ENCODE results near the gene POU2F3.
"Not testable (repeated sequence)": the region's sequence is repeated elsewhere in the genome, so short reads cannot be mapped to it uniquely, and the experiment has no call there.

POU2F3 gene

DNA sequence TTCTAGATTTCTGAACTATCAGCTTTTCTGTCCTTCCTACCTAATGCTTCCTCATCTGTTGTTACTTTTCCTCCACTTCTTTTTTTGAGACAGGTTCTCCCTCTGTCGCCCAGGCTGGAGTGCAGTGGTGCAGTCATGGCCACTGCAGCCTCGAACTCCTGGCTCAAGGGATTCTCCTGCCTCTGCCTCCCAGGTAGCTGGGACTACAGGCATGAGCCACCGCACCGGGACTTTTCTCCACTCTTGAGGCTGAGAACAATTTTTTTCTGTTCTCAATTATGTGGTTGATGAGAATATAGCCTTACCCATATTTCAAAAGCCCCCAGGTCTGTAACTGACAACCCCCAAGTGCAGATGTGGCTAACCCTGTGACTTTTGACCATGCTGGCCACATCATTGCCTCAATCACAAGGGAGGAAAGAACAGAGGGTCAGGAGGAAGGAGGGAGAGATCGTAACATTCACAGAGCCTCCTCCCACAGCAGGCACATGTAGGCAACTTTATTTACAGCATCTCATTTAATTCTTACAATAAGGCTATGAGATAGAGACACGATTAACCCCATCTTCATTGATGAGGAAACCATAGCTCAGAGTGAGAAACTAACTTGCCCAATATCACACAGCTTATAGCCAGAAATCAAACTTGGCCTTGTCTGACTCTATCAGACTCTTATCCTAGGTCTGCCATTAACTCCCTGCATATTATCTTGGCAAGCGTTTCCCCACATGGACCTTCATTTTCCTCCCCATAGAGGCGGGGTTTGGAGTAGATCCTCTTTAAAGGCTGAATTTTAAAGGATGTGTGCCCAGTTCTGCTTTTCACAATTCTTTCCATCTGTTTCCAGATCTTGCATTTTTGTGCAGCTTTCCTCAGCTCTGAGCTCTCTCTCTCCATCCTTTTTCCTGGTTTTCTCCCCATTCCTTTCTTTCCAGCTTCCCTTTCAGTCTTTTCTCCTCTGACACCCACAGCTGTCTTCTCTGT is 9.6 kb downstream of the POU2F3 start:
- DNase-seq (ENCODE audit: low read depth in 1 of 2, low spot score in 1 of 2): no peak

DNA sequence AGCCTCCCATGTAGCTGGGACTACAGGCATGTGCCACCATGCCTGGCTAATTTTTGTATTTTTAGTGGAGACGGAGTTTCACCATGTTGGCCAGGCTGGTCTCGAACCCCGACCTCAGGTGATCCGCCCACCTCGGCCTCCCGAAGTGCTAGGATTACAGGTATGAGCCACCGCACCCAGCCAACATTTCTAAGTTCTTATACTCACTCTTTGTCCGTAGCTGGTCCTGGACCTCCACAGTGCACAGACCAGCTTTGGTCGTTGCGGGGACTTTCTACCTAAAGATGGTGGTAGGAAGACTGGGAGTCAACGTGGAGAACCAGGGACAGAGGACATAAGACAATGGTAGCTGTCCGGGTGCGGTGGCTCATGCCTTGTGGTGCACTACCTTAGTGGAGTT is 13.4 kb downstream of the POU2F3 start:
- DNase-seq (ENCODE audit: low read depth in 1 of 2, low spot score in 1 of 2): not testable (repeated sequence)

DNA sequence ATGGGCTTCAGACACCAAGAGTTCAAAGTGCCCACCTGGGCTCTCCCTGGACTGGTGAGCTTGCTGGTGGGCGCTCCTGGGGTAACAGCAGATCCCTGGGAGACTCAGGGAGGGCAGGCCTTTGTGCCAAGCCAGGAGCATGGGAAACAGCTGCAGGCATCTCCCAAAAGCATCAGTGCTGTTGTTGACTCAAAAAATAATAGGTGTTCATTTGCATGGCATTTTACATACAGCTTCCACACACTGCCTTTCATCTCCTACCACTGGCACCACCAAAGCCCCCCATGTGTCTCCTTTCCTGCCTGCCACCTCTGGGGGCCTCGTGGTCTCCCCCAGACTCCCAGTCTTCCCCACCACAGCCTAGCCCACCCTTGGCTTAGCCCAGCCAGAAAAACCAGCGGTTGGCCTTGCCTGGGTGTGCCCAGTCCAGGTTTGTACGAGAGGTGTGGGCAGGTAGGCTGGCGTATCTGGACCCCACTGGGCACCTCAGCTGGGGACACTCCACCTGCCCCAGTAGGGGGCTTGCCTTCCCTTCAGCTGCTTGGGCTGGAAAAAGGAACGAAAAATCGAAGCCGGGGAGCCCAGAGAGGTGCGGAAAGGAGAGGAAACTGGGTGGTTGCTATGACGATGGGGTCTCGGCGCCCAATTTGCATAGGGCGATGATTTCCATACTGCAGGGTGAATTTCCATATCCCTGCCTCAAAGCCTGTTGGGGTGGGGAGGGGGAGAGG is 15.0 kb downstream of the POU2F3 start:
- no peak for DNase-seq (ENCODE audit: low read depth in 1 of 2, low spot score in 1 of 2)

DNA sequence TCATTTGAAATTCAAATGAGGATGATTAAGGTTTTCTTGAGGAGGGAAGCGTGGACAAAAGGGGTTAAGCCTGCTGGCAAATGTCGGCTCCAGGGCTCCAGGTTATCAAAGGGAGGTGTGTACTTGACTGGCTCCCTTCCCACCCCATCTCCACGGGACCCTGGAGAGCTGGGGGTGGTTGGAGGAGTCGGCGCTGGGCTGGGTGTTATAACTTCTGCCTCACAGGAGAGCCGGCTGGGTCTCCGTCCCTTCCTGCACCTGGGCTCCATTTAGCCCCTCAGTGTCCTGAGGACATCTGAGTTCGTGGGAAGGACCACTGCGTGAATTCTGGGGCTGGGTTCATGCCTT is 15.6 kb downstream of the POU2F3 start:
- DNase-seq (ENCODE audit: low read depth in 1 of 2, low spot score in 1 of 2): no peak

DNA sequence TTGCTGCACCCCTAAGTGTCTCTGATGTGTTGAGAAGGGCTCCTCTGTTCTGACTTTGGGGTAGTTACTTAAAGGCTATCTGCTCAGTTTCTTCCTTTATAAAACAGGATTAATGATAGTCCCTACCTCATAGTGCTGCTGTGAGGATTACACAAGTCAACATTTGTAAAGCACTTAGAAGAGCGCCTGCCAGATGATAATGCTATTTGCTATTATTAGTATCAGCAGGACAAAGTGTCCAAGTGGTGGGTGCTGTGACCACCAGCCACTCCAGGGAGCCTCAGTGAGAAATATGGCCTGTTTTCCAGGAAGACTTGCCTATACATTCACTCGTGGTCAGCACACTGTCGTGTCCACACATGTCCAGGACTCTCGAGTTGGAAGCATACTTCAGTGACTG is 16.2 kb downstream of the POU2F3 start:
- DNase-seq (ENCODE audit: low read depth in 1 of 2, low spot score in 1 of 2): no peak

DNA sequence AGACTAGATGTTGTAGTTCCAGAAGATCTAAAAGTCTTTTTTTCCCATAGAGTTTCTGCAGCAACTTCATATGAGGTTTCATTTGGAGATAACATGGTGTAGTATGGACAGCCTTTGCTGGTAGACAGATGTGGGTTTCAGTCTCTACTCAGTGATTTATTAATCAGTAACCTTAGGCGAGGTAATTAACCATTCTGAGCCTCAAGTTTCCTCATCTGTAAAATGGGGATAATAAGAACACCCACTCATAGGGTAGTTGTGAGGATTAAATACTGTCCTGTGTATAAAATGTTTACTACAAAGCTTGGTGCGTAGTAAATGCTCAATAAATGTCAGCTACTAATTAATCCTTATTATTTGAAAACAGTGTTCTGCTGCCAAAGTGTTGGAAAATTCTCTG is 16.8 kb downstream of the POU2F3 start:
- DNase-seq (ENCODE audit: low read depth in 1 of 2, low spot score in 1 of 2): no peak

DNA sequence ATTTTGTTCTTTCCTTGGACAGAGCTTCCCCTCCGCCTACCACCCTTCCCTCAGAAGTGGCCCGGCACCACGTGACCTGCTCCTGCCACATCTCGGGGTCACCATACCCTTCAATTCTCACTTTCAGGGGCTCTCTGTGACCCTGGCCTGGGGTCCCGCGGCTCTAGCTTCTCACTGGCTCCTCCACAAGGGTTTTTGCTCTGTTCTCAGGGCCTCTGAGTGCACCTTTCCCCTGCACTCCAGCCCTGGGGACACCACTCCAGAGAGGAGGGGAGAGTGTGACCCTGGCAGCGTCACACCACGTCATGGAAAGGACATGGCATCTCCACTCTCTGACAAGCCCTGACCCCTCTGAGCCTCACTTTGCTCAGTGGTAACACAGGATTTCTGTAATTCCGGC is 17.4 kb downstream of the POU2F3 start:
- DNase-seq (ENCODE audit: low read depth in 1 of 2, low spot score in 1 of 2): no peak

DNA sequence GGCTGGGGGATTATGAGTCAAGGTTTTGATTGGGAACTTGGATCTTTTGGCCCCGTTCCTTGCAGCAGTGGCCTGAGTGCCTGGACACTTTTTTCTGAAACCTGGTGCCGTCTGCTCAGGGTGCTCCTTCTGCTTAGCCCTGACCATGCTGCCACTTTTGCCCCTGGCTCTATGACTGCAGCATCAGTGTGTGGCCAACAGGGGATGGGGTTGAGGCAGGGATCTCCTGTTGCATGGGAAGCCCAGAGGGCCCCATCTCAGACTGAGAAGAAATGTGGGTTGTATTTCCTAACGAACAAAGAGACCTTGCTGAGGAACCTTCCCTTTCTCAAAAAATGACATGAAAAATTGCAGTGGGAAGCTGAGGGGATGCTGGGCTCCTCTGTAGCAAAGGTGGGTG is 18.7 kb downstream of the POU2F3 start:
- no peak for DNase-seq (ENCODE audit: low read depth in 1 of 2, low spot score in 1 of 2)

DNA sequence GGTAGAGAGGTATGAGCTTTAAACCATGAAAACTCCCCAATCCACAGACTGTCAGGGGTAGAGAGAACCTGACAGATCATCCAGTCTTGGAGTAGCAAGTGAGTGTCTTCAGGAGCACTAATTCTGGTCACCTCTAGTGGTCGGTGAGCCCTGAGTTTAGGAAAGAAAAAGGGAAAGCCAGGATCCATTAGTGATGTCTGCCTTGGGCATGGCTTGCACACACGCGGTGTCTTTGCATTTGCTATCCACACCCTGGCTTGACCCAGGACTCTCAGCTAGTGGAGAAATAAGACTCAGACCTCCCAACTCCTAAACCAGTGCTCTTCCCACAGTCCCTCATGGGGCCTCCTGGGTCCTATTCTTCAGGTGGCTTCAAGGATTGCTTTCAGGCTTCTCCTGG is 19.3 kb downstream of the POU2F3 start:
- DNase-seq (ENCODE audit: low read depth in 1 of 2, low spot score in 1 of 2): no peak

DNA sequence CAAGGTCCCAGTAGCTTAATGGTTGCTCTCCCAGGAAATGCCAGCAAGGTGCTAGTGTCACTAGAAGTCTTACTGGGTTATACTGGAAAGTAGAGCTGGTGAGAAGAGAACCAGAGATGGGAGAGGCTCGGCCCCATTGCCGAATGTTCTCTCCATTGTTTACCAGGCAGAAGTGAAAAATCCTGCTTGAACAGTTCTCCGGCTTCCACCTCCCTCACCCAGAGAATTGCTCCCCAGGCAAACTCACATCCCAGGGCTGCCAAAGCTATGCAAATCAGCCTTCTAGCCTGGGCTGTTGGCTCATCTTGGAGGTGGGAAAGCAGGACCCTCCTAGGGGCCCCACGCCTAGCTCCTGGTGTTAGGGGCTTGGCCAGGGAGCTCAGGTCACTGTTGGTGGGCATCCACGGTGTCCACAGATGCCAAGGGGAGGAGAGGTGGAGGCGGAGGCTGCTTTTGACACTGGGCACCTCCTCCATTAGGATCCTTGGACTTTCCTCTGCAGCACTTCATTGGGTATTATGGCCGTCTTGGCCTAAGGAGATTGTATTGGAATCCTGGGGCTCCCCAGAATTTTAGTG is 20.1 kb downstream of the POU2F3 start:
- no peak for DNase-seq (ENCODE audit: low read depth in 1 of 2, low spot score in 1 of 2)

DNA sequence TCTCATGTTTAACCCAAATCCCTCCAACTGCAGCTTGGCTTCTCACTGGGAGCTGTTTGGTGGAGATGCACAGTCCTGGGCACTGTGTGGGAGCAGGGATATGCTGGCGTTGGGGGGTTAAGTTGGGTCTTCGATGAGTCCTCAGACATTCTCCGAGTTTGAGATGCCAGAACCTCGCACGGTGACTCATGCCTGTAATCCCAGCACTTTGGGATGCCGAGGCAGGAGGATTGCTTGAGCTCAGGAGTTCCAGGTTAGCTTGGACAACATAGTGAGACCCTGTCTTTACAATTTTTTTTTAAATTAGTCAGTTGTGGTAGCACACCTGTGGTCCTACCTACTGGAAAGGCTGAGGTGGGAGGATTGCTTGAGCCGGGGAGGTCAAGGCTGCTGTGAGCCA is 20.7 kb downstream of the POU2F3 start:
- DNase-seq (ENCODE audit: low read depth in 1 of 2, low spot score in 1 of 2): no peak

DNA sequence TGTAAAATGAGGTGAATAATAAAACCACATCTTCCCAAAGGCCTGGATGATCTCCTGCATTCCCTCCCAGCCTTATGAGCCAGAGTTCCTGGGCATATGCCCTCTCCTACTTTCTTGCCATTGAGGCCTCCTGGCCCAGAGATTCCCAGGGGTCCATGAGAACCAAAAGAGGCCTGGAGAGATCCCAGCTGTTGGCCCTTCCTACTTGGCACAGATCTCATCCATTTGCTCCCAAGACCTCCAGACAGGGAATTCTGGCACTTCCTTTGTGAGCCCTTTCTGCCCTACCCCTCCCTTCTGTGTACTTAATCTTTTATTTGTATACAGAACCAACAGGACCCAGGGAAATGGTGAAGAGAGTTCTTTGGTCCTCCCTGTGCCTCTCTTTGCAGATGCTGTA is 21.4 kb downstream of the POU2F3 start:
- DNase-seq (ENCODE audit: low read depth in 1 of 2, low spot score in 1 of 2): no peak

DNA sequence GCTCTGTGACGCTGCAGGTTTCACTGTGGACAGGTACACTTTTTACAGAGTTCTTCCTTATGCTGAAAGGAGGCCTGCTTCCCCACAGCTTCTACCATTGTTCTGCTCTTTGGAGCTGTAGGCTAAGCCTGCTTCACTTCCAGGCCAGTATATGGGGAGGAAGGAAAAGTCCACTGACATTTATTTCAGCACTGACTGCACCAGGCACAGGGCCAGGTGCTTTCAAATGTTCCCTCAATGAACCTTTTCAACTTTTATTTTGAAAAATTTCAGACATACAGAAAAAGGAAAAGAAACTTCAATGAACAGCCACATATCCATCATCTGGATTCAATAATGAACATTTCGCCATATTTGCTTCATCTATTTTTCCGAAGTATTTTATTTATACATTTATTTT is 22.0 kb downstream of the POU2F3 start:
- no peak for DNase-seq (ENCODE audit: low read depth in 1 of 2, low spot score in 1 of 2)

DNA sequence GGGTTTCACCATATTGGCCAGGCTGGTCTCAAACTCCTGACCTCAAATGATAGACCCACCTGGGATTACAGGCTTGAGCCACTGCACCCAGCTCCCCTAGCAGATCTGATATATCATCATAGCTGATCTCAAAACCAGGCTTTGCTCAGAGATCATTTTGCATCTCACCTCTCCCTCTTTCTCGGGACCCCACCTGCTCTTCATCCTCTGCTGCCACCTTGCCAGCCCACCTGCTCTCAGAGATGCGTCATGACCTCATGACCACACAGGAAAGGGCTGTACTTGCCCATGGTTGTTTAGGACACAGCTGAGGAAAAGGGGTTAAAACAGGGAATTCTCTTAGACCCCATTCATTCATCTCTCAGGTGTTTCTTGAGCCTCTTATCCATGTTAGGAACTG is 27.4 kb downstream of the POU2F3 start:
- DNase-seq (ENCODE audit: low read depth in 1 of 2, low spot score in 1 of 2): no peak

DNA sequence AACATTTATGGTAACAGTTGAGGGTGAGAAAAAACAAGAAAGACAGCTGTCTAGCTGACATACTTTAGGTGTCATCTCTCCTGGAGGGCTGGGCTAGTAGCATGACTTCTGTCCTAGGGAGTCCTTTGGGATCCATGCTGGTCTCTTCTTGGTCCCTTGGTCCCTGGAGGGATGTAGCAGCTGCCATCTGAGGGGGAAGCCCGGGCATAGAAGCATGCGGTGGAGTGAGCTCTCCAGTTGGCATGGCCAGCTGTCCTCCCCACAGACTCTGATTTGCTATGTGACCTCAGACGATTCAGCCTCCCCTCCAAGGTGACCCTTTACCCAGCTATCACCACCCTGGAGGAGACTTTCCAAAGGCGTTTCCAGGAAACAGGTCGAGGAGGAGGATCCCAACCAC is 28.7 kb downstream of the POU2F3 start:
- DNase-seq (ENCODE audit: low read depth in 1 of 2, low spot score in 1 of 2): no peak

DNA sequence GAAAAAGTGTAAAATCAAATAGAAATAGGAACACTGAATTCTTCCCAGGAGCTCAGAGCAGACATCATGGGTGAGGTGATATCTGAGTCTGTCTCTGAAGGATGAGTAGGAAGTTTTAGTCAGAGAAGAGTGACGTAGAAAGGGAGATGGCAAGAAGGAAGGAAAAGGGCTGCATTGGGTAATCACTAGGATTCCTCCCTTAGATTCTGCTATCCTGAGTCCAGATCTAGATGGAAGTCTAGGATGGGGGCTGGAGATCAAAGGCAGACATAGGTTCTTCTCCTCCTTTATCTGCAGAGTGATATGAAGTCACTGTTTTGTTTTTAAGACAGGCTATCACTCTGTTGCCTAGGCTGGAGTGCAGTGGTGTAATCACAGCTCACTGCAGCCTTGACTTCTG is 30.4 kb downstream of the POU2F3 start:
- no peak for DNase-seq (ENCODE audit: low read depth in 1 of 2, low spot score in 1 of 2)

DNA sequence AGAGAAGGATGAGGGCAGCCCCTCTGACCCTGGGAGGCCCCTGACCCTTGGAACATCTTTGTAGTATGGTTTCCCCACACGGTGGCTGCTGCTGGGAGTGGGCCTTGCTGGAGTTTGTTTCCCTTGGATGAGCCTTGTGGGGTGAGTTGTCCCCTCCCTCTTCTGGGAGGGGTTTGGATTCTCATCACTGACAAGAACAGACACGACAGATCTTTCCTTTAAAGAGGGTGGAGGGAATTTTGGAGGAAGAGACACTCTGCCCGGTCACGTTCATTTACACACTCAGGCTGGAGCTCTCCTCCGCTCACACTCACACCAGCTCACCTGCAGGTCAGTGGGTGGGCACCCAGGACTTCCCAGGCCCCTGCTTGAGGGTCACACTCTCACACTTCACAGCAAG is 31.7 kb downstream of the POU2F3 start:
- no peak for DNase-seq (ENCODE audit: low read depth in 1 of 2, low spot score in 1 of 2)

DNA sequence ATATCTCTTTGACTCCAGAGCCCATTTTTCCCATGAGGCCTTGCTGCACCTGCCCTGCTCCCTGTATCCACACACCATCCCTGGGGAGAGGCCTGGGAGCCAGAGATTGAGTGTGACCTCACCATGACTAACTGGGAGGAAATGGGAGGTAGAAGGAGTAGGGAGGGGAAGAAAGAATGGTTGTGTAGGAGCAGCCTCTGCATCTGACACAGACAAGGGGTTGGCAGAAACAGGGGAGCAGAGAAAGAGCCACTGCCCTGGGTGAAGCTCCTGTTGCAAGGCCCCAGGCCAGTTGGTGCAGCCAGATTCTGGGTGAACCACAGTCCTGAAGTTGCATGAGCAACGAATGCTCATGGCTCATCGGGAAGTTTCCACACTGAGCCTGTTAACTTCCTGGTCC is 32.4 kb downstream of the POU2F3 start:
- no peak for DNase-seq (ENCODE audit: low read depth in 1 of 2, low spot score in 1 of 2)

DNA sequence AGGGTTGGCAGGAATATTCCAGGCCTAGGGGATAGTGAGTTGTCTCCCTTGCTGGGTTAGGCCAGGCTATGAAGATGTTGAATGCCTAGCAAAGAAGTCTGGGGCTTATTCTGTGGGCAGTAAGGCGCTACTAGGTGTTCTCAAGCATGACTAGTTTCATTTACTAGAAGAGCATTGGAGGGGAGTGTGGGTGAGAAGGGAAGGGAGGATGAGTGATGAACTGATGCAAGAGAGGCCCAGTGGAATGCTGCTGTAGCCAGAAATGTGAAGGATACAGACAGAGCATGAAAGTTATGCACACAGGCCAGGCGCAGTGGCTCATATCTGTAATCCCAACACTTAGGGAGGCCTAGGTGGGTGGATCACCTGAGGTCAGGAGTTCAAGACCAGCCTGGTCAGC is 33.5 kb downstream of the POU2F3 start:
- DNase-seq (ENCODE audit: low read depth in 1 of 2, low spot score in 1 of 2): no peak

DNA sequence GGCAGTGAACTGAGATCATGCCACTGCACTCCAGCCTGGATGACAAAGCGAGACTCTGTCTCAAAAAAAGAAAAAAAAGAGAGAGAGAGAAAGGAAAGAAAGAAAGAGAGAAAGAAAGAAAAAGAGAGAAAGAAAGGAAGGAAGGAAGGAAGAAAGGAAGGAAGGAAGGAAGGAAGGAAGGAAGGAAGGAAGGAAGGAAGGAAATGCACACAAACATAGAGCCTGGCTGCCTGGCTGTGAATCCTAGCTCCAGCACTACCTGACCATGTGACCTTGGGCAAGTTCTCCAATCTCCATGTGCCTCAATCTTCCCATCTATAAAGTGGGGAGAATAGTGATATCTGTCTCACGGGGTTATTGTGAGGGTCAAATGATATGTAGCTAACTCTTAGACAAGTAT is 34.0 kb downstream of the POU2F3 start:
- not testable (repeated sequence) for DNase-seq (ENCODE audit: low read depth in 1 of 2, low spot score in 1 of 2)

DNA sequence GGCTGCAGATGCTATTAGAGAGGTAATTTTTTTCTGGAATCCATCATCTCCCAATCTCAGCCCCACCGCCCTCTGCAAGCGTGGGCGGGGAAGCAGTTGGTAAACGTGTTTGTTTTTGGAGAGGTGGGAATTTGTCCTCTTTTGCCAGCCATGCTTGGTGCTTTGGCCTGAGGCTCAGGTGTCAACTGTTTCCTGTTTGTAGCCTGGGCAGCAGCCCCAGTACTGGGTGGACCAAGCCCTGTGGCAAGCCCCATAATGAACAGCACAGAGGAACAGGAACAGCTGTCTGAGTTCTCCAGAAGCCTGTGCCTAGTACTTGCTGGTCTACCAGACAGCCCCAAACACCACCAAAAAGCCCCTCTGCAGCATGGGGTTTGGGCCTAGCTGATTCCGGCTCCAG is 39.6 kb downstream of the POU2F3 start:
- DNase-seq (ENCODE audit: low read depth in 1 of 2, low spot score in 1 of 2): no peak

DNA sequence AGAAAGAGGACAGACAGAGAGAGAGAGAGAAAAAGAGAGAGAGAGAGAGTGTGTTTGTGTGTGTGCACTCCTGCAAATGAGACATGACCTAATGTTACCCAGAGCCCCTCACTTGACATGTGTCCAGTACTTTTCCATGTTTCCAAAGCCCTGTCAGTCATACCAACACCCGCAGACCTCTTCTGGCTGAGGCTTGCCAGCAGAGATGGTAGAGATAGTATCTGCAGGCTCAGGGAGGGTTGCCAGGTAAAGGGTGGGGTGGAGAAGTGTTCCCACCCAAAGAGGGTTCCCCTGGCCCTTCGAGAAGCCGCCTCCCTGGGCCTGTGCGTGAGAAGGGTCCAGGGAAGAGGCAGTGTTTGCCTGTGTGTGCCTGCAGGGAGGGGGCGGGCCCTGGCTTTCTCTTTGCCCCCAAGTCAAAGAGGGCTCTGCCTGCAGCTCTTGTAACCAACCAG is 40.7 kb downstream of the POU2F3 start:
- no peak for DNase-seq (ENCODE audit: low read depth in 1 of 2, low spot score in 1 of 2)
